Mononuclear cell (primary cell): ENCODE results near the gene POLE2. TPM values are rescaled to one million over a fixed set of nuclear protein-coding genes. Genes with fewer than 3 reads are reported as not detected.
"Not testable (repeated sequence)": the region's sequence is repeated elsewhere in the genome, so short reads cannot be mapped to it uniquely, and the experiment has no call there.

ENCODE experiments used
- H3K27me3 ChIP-seq: 2 replicates; pipeline ENCODE4 v1.6.0; 2011; ENCODE audit warnings: low read length, control low read depth; ENCODE audit not compliant: insufficient read depth
- H3K4me1 ChIP-seq: 2 replicates; pipeline ENCODE4 v1.5.1; 2011; ENCODE audit warnings: mild to moderate bottlenecking, low read length, control low read depth; ENCODE audit not compliant: insufficient read depth
- H3K4me3 ChIP-seq: 2 replicates; pipeline ENCODE4 v1.5.1; 2011; ENCODE audit warnings: mild to moderate bottlenecking, low read length, moderate library complexity
- H3K9me3 ChIP-seq: 2 replicates; pipeline ENCODE4 v1.5.1; 2011; ENCODE audit warnings: low read depth, mild to moderate bottlenecking, control low read depth, low read length
- total RNA-seq: library from RNA; depleted of rRNA; stranded (reverse); fragments of >200 nt; gene quantifications from one replicate; pipeline ENCODE4 v1.2.3, GENCODE V29; 2012

The POLE2 gene
- total RNA-seq, 1 donor, result 3.1 TPM

DNA sequence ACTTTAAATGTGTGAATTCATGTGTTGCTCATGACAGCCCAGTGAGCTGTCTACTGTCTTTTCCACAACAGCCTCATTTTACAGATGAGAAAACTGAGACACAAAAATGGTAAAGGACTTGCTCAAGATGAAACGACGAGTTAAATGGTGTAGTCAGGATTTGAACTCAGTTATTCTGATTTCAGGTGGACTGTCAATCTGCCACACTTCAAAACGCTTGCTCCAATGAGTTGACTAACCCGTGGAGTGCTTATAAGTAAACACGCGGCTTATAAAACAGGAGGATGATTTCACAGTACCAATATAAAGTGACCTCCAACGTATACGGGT is 652 bp upstream of the POLE2 start:
- H3K9me3 ChIP-seq, result no peaks in the 10 kb centered on the region
- no peaks in the 10 kb centered on the region for H3K27me3 ChIP-seq
- peaks cover 18% of the 10 kb centered on the region for H3K4me1 ChIP-seq
- no peak overlapping the region for H3K4me3 ChIP-seq

DNA sequence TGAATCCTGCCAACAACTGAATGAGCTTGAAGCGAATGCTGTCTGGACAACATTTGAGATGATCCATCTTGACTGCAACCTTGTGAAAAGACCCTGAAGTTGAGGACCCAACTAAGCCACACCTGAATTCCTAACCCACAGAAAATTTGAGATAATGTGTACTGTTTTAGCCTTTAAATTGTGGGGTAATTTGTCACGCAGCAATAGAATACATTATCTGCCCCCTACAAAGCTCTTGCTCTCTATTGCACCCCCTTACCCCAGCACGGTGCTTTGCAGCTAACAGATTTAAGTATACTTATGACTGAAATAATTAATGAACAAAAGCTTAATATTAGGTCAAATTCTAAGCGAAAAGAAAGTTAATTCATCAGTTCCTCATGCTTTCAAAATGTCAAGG is 1.6 kb downstream of the POLE2 start:
- Histone ChIP-seq H3K27me3 (no peaks in the 10 kb centered on the region), H3K4me1 (peaks cover 16% of the 10 kb centered on the region), H3K4me3 (no peak overlapping the region), H3K9me3 (no peaks in the 10 kb centered on the region)

DNA sequence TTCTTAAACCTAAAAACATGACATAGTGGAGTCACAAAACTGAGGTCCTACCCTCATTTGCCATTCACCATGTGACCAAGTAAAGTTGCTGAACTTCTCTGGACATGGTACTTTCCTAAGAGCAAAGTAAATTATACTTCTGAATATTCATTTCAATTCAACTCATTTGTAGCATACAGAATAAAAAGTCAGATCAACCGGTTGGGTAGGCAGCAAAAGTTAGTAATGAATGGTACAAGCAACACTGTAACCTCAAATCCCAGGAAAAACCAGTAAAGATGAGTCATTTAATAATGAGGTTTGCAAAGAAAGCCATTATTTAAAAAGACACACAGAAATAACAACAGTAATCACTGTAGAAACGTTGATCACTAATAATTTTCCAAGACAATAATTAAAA is 8.7 kb downstream of the POLE2 start:
- Histone ChIP-seq H3K27me3 (no peaks in the 10 kb centered on the region), H3K4me1 (no peaks in the 10 kb centered on the region), H3K9me3 (no peaks in the 10 kb centered on the region), H3K4me3 (no peak overlapping the region)

DNA sequence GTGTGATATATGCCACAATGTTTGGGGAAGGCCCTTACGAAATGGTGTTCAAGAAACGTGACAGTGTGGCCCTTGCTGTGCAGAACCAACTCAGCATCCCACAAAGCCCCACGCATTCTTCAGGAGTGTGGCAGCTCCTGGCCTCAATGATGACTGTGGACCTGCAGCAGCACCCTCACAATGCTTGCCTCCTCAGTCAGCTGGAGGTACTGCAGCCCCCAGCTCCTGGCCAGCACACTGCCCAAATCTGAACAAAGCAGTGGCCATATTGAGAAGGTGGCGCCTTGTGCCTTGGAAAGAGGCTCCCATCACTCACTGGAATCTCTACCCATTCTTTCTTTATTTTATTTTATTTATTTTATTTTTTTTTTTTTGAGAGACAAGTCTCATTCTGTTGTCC is 10.4 kb downstream of the POLE2 start:
- H3K27me3 ChIP-seq, result no peaks in the 10 kb centered on the region
- no peak overlapping the region for H3K4me3 ChIP-seq
- no peaks in the 10 kb centered on the region for H3K4me1 ChIP-seq
- no peaks in the 10 kb centered on the region for H3K9me3 ChIP-seq

DNA sequence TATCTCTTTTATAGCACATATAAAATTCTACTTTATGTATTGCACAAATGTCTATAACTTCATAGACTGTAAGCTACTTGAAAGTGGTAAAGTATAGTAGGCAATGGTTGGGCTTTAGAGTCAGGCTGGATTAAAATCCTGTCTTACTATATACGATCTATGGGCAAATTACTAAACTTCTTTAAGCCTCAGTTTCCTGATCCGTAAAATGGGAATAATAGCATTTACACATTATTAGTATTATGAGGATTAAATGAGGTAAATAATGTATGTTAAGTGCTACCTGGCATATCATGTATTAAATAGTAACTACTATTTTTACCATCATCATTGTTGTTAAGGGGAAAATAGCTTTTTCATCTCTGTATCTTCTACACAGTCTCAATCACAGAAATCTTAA is 14.4 kb downstream of the POLE2 start:
- Histone ChIP-seq H3K4me1 (no peaks in the 10 kb centered on the region), H3K9me3 (no peaks in the 10 kb centered on the region), H3K27me3 (no peaks in the 10 kb centered on the region), H3K4me3 (no peak overlapping the region)

DNA sequence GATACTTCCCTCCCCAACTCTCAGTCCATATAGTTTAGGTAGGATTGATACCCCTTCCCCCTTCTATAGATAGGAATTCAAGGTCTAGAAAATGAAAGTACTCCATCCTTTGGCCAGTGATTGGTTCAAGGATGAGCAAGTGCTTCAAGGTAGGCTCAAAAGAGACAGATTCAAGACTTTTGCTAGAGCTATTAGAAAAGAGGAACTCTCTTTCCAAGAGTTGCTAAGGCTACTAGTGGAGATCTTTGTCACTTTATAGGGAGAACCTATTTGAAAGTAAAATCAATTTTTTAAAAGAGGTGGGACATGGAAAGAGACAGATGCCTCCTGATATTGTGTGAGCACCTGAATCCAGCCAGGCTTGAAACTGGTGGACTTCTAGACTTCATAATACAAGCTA is 17.5 kb downstream of the POLE2 start:
- no peaks in the 10 kb centered on the region for H3K9me3 ChIP-seq
- H3K4me3 ChIP-seq, result no peak overlapping the region
- H3K27me3 ChIP-seq, result no peaks in the 10 kb centered on the region
- H3K4me1 ChIP-seq, result no peaks in the 10 kb centered on the region

DNA sequence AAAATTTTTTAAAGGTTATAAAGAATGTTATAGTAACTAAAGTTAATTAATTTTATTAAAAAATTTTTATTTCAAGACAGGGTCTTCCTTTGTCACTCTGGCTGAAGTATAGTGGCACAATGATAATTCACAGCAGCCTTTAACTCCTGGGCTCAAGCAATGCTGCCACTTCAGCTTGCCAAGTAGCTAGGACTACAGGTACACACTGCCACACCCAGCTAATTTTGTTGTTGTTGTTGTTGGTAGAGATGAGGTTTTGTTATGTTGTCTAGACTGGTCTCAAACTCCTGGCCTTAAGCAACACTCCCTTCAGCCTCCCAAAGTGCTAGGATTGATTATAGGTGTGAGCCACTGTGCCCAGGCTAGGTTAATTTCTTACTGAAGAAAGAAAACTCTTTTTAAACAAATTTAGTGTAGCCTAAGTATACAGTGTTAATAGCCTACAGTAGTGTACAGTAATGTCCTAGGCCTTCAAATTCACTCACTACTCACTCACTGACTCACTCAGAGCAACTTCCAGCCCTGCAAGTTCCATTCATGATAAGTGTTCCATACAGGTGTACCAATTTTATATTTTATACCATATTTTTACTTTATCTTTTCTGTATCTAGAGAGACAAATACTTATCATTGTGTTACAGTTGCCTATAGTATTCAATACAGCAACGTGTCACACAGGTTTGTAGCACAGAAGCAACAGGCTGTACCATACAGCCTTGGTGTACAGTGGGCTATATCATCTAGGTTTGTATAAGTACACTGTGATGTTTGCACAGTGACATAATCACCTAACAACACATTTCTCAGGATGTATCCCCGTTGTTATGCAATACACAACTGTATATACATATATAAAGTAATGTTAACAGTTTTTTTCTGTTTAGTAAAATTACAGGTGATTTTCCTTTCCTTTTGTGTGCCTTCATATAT is 28.2 kb downstream of the POLE2 start:
- Histone ChIP-seq H3K4me3 (no peak overlapping the region), H3K27me3 (no peaks in the 10 kb centered on the region), H3K4me1 (no peaks in the 10 kb centered on the region)

DNA sequence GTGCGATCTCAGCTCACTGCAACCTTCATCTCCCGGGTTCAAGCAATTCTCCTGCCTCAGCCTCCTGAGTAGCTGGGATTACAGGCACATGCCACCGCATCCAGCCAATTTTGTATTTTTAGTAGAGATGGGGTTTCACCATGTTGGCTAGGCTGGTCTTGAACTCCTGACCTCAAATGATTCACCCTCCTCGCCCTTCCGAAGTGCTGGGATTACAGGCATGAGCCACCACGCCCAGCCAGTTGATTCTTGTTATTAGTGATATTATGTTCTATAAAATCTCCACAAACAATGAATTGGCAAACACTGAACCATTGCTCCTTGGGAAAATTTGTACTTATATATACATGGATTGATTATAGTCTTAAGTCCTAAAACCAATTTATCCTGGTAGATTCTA is 30.5 kb downstream of the POLE2 start:
- not testable (repeated sequence) for H3K27me3 ChIP-seq, H3K4me1 ChIP-seq, H3K9me3 ChIP-seq

More for the DNA sequence above, 28.2 kb downstream of the POLE2 start:
- no peaks in the 10 kb centered on the region for H3K9me3 ChIP-seq

DNA sequence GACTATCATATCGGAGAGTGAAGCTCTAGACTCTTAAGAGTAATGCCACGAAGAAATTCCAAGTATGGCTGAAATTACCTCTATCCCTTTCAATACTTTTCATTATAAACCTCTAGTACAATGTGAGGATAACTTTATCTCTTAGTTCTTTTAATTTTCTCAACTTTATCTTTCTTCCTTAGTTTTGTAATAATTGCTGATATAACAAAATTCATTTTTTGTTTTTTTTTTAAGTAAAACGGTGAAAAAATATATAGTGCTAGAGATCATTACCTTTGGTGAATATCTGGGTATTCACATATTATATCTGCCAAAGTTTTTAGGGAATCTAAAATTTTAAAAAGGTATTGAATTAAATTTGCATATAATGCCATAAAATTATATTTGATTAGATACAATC is 33.5 kb downstream of the POLE2 start:
- Histone ChIP-seq H3K9me3 (no peaks in the 10 kb centered on the region), H3K4me1 (no peaks in the 10 kb centered on the region), H3K27me3 (no peaks in the 10 kb centered on the region), H3K4me3 (no peak overlapping the region)

More for the DNA sequence above, 30.5 kb downstream of the POLE2 start:
- H3K4me3 ChIP-seq, result not testable (repeated sequence)

DNA sequence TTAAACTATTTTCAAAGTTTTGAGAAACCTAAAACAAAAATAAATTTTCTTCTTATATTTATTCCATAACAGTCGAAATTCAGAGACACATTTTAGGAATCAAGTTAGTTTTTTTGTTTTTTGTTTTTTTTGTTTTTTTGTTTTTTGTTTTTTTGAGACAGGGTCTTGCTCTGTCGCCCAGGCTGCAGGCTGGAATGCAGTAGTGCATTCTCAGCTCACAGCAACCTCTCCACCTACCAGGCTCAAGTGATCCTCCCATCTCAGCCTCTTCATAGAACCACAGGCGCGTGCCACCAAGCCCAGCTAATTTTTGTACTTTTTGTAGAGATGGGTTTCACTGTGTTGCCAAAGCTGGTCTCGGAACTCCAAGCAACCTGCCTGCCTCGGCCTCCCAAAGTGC is 34.5 kb downstream of the POLE2 start:
- no peaks in the 10 kb centered on the region for H3K9me3 ChIP-seq
- H3K4me1 ChIP-seq, result no peaks in the 10 kb centered on the region
- H3K27me3 ChIP-seq, result no peaks in the 10 kb centered on the region
- no peak overlapping the region for H3K4me3 ChIP-seq

DNA sequence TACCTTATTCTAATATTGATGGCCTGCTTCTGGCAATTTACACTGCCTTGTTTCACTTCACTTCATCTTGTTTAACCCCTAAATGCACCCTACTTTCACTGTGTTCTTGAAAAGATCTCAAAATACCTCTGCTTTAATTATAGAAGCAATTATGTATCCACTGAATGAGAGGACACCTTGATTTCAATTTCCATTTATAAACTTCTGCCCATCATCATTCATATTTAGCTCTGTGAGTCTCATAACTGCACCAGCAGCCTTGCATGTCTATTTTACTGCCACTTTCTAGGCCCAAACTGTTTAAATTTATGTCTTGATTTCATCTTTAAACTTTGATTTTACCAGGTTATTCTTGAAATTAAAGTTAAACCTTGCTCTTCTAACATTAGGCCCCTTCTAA is 45.9 kb downstream of the POLE2 start:
- H3K27me3 ChIP-seq, result no peaks in the 10 kb centered on the region
- H3K9me3 ChIP-seq, result no peaks in the 10 kb centered on the region
- H3K4me1 ChIP-seq, result peaks cover 8% of the 10 kb centered on the region
- no peak overlapping the region for H3K4me3 ChIP-seq

DNA sequence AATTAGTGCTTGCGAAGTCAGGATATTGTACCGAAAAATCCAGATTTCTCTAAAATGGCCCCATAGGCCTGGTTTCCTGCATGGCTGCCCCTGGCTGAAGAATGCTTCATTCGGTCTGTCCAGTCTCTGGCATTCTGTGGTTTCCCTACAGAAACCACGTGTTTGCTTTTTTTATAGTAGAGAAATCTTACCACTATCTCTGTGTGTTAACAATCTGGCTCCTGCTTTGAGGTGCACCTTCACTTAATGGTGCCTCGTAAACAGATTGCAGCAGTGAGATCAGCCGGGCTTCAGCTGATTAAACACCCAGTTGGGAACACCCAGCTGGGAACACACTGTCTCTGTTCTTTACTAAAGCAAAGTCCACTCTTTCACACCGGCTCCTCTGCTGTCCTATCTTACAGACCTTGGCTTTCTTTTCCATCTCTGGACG is 46.3 kb downstream of the POLE2 start:
- no peaks in the 10 kb centered on the region for H3K9me3 ChIP-seq
- H3K27me3 ChIP-seq, result no peaks in the 10 kb centered on the region
- no peak overlapping the region for H3K4me3 ChIP-seq
- H3K4me1 ChIP-seq, result peaks cover 8% of the 10 kb centered on the region

DNA sequence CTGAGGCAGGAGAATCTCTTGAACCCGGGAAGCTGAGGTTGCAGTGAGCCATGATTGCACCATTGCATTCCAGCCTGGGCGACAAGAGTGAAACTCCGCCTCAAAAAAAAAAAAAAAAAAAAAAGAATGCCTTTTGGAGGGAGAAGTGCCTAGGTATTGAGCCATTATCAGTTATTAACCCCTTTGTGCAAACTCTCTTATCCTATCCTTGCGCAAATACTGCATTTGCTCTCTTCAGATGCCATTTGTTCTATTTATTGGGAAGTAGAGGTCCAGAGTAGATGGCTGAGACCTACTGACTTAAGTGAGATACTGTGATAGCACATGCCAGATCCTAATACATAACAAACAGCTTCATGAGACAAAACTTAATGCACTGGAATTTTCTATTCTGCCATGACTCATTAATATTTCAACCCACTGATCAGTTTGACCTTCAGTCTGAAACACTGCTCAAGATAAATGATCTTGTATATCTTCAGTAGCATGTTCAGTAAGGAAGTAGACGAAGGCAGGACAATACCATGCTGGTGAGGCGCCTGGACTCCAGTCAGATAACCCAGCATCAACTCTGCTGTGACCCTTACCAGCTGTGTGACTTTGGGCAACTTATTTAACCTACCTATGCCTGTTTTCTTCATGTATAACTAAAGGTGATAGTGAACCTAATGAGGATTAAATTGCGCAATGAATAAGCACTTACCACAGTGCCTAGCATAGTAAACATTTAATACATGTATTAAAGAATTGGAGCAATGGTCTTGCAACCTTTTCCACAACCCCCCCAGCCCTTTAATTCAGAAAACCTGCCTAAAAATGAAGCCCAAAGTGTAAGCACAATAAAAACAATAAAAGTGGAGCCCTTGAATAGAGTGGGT is 47.2 kb downstream of the POLE2 start:
- Histone ChIP-seq H3K9me3 (no peaks in the 10 kb centered on the region), H3K4me3 (no peak overlapping the region), H3K27me3 (no peaks in the 10 kb centered on the region), H3K4me1 (peaks cover 15% of the 10 kb centered on the region)

DNA sequence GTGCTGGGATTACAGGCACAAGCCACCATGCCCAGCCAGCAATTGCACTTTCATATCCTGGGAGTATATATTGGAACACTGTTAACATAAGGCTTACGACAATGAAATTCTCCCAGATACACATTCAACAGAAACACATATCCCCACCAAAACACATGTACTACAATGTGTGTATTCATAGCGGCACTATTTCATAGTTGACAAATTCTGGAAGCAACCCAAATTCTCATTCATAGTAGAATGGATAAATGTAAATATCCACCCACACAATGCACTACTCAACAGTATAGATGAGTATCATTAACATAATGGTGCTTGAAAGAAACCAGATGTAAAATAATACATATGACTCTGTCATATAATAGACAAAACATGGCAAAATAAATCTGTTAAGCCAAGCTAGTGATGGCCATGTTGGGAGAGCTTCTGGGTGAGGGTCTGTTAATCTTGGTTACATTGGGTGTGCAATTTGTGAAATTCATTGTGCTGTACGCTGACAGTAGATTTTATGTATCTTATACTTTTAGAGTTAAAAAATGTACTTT is 50.4 kb downstream of the POLE2 start:
- Histone ChIP-seq H3K27me3 (no peaks in the 10 kb centered on the region), H3K9me3 (no peaks in the 10 kb centered on the region), H3K4me3 (no peak overlapping the region), H3K4me1 (peaks cover 33% of the 10 kb centered on the region)

DNA sequence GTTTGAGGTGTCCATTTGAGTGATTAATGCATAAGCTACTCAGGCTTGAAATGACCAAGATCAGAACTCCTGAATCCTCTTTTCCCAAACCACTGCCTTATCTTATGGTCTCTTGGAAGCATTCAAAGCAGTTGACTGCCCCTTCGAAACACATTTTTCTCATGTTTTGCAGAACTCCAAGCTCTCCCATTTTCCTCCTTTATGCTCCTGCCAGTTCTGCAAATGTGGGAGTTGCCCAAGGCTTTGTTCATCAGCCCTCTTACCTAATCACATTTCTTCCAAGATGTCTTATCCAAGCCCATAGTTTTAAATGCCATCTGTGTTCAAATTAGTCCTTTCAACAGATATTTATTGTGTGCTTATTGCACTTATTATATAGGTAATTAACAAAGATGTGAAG is 51.1 kb downstream of the POLE2 start:
- peaks cover 36% of the 10 kb centered on the region for H3K4me1 ChIP-seq
- no peaks in the 10 kb centered on the region for H3K9me3 ChIP-seq
- H3K4me3 ChIP-seq, result no peak overlapping the region
- no peaks in the 10 kb centered on the region for H3K27me3 ChIP-seq
